Activated naive CD8-positive, alpha-beta T cell treated with anti-CD3 and anti-CD28 coated beads, Interleukin-2, amount 50 U/mL, for 24 hours (primary cell): ENCODE results near the gene CNTRL.
"Not testable (repeated sequence)": the region's sequence is repeated elsewhere in the genome, so short reads cannot be mapped to it uniquely, and the experiment has no call there.

Experiments used
- ATAC-seq: fragments of 150-1000 bp; cut with Tn5 transposase; one replicate; pipeline ENCODE4 v1.10.0; 2021
- DNase-seq: peaks from one replicate; pipeline ENCODE4 v3.0.0; 2021
- H3K27ac Mint-ChIP-seq: one replicate; pipeline ENCODE4 v1.8.0; 2021; ENCODE audit warnings: mild to moderate bottlenecking, mixed read lengths
- H3K27me3 Mint-ChIP-seq: one replicate; pipeline ENCODE4 v1.8.0; 2021; ENCODE audit warnings: mixed read lengths
- H3K36me3 Mint-ChIP-seq: one replicate; pipeline ENCODE4 v1.8.0; 2021; ENCODE audit warnings: low read depth, mixed read lengths
- H3K4me1 Mint-ChIP-seq: one replicate; pipeline ENCODE4 v1.8.0; 2021; ENCODE audit warnings: mixed read lengths
- H3K4me3 Mint-ChIP-seq: one replicate; pipeline ENCODE4 v1.8.0; 2021; ENCODE audit warnings: mild to moderate bottlenecking, moderate library complexity, mixed read lengths
- H3K9me3 Mint-ChIP-seq: one replicate; pipeline ENCODE4 v1.8.0; 2021; ENCODE audit warnings: mixed read lengths

Gene CNTRL

GRCh38 chr9:121057821-121058220, 16.9 kb upstream of the CNTRL start:
- ATAC-seq: no peak
- H3K36me3 Mint-ChIP-seq: peaks cover 4% of the 10 kb centered on the region
- H3K4me3 Mint-ChIP-seq: no peak overlapping the region
- peaks cover 6% of the 10 kb centered on the region for H3K9me3 Mint-ChIP-seq
- H3K27ac Mint-ChIP-seq: no peak overlapping the region
- H3K27me3 Mint-ChIP-seq: no peaks in the 10 kb centered on the region
- no peak for DNase-seq
- peaks cover 12% of the 10 kb centered on the region for H3K4me1 Mint-ChIP-seq

- H3K36me3 Mint-ChIP-seq: peaks cover 4% of the 10 kb centered on the region
- DNase-seq (no peak), ATAC-seq (no peak)
- no peak overlapping the region for H3K27ac Mint-ChIP-seq
- H3K9me3 Mint-ChIP-seq: peaks cover 6% of the 10 kb centered on the region
- peaks cover 16% of the 10 kb centered on the region for H3K4me1 Mint-ChIP-seq
- no peak overlapping the region for H3K4me3 Mint-ChIP-seq
- H3K27me3 Mint-ChIP-seq: peaks cover 2% of the 10 kb centered on the region
Measured at GRCh38 chr9:121059513-121059912, 15.2 kb upstream of the CNTRL start.

- ATAC-seq (peak; percentile 40), DNase-seq (no peak)
- Mint-ChIP-seq H3K27ac (no peak overlapping the region), H3K4me1 (peaks cover 16% of the 10 kb centered on the region), H3K27me3 (peaks cover 2% of the 10 kb centered on the region), H3K36me3 (peaks cover 4% of the 10 kb centered on the region), H3K4me3 (no peak overlapping the region), H3K9me3 (peaks cover 6% of the 10 kb centered on the region)
Measured at GRCh38 chr9:121059998-121060636, 14.6 kb upstream of the CNTRL start.

- Mint-ChIP-seq H3K27me3 (peaks cover 2% of the 10 kb centered on the region), H3K4me1 (peaks cover 36% of the 10 kb centered on the region), H3K36me3 (peaks cover 14% of the 10 kb centered on the region), H3K9me3 (peaks cover 19% of the 10 kb centered on the region), H3K4me3 (no peak overlapping the region), H3K27ac (no peak overlapping the region)
- DNase-seq (no peak), ATAC-seq (no peak)
Measured at GRCh38 chr9:121066850-121067249, 7.9 kb upstream of the CNTRL start.

- Mint-ChIP-seq H3K4me3 (no peak overlapping the region), H3K36me3 (peaks cover 14% of the 10 kb centered on the region), H3K27ac (peak overlapping the region; percentile 70), H3K9me3 (peaks cover 19% of the 10 kb centered on the region), H3K27me3 (peaks cover 2% of the 10 kb centered on the region), H3K4me1 (peaks cover 40% of the 10 kb centered on the region)
- no peak for DNase-seq
- ATAC-seq: peak; percentile 31
Measured at GRCh38 chr9:121067640-121068039, 7.1 kb upstream of the CNTRL start.

GRCh38 chr9:121069396-121069795, 5.4 kb upstream of the CNTRL start:
- H3K27me3 Mint-ChIP-seq: no peaks in the 10 kb centered on the region
- no peak for DNase-seq
- H3K4me3 Mint-ChIP-seq: no peak overlapping the region
- no peak for ATAC-seq
- peaks cover 49% of the 10 kb centered on the region for H3K4me1 Mint-ChIP-seq
- H3K9me3 Mint-ChIP-seq: peaks cover 19% of the 10 kb centered on the region
- no peak overlapping the region for H3K27ac Mint-ChIP-seq
- H3K36me3 Mint-ChIP-seq: peaks cover 14% of the 10 kb centered on the region

GRCh38 chr9:121071370-121071755, 3.4 kb upstream of the CNTRL start:
- peaks cover 65% of the 10 kb centered on the region for H3K4me1 Mint-ChIP-seq
- ATAC-seq: no peak
- peaks cover 19% of the 10 kb centered on the region for H3K9me3 Mint-ChIP-seq
- H3K27me3 Mint-ChIP-seq: no peaks in the 10 kb centered on the region
- H3K27ac Mint-ChIP-seq: peak overlapping the region; percentile 81
- no peak for DNase-seq
- H3K4me3 Mint-ChIP-seq: peak overlapping the region; percentile 84
- H3K36me3 Mint-ChIP-seq: peaks cover 17% of the 10 kb centered on the region

- no peak for ATAC-seq
- Mint-ChIP-seq H3K4me3 (peak overlapping the region; percentile 84), H3K9me3 (peaks cover 19% of the 10 kb centered on the region), H3K27ac (peak overlapping the region; percentile 81), H3K27me3 (no peaks in the 10 kb centered on the region), H3K36me3 (peaks cover 17% of the 10 kb centered on the region), H3K4me1 (peaks cover 71% of the 10 kb centered on the region)
- DNase-seq: peak; percentile 32
Measured at GRCh38 chr9:121071756-121072421, 2.9 kb upstream of the CNTRL start.

GRCh38 chr9:121073038-121073437, 1.7 kb upstream of the CNTRL start:
- Mint-ChIP-seq H3K27ac (peak overlapping the region; percentile 81), H3K36me3 (peaks cover 13% of the 10 kb centered on the region), H3K27me3 (no peaks in the 10 kb centered on the region), H3K4me1 (peaks cover 67% of the 10 kb centered on the region), H3K4me3 (peak overlapping the region; percentile 100), H3K9me3 (peaks cover 13% of the 10 kb centered on the region)
- ATAC-seq: no peak
- no peak for DNase-seq

- peak overlapping the region; percentile 97 for H3K27ac Mint-ChIP-seq
- peaks cover 15% of the 10 kb centered on the region for H3K36me3 Mint-ChIP-seq
- peaks cover 60% of the 10 kb centered on the region for H3K4me1 Mint-ChIP-seq
- H3K4me3 Mint-ChIP-seq: peak overlapping the region; percentile 100
- no peak for DNase-seq
- H3K9me3 Mint-ChIP-seq: peaks cover 2% of the 10 kb centered on the region
- H3K27me3 Mint-ChIP-seq: no peaks in the 10 kb centered on the region
- peak; percentile 22 for ATAC-seq
Measured at GRCh38 chr9:121075251-121076036, 689 bp downstream of the CNTRL start.

- Mint-ChIP-seq H3K9me3 (no peaks in the 10 kb centered on the region), H3K4me3 (no peak overlapping the region), H3K27me3 (no peaks in the 10 kb centered on the region), H3K4me1 (peaks cover 10% of the 10 kb centered on the region), H3K27ac (no peak overlapping the region), H3K36me3 (peaks cover 39% of the 10 kb centered on the region)
- DNase-seq (no peak), ATAC-seq (no peak)
Measured at GRCh38 chr9:121082075-121082474, 7.3 kb downstream of the CNTRL start.

- no peak for ATAC-seq
- Mint-ChIP-seq H3K36me3 (peaks cover 41% of the 10 kb centered on the region), H3K4me3 (no peak overlapping the region), H3K27me3 (no peaks in the 10 kb centered on the region), H3K4me1 (peaks cover 12% of the 10 kb centered on the region), H3K9me3 (no peaks in the 10 kb centered on the region), H3K27ac (no peak overlapping the region)
- DNase-seq: no peak
Measured at GRCh38 chr9:121085661-121086060, 10.9 kb downstream of the CNTRL start.

- ATAC-seq: no peak
Measured at GRCh38 chr9:121088576-121088975, 13.8 kb downstream of the CNTRL start.

GRCh38 chr9:121090743-121091142, 16.0 kb downstream of the CNTRL start:
- peaks cover 57% of the 10 kb centered on the region for H3K36me3 Mint-ChIP-seq
- not testable (repeated sequence) for DNase-seq, ATAC-seq

More at GRCh38 chr9:121088576-121088975, 13.8 kb downstream of the CNTRL start:
- Mint-ChIP-seq H3K27ac (no peak overlapping the region), H3K9me3 (no peaks in the 10 kb centered on the region), H3K4me3 (no peak overlapping the region), H3K36me3 (peaks cover 50% of the 10 kb centered on the region), H3K27me3 (no peaks in the 10 kb centered on the region), H3K4me1 (peaks cover 12% of the 10 kb centered on the region)
- DNase-seq: no peak

GRCh38 chr9:121095057-121095456, 20.3 kb downstream of the CNTRL start:
- ATAC-seq (no peak), DNase-seq (no peak)
- Mint-ChIP-seq H3K9me3 (peaks cover 13% of the 10 kb centered on the region), H3K27ac (no peak overlapping the region), H3K4me1 (no peaks in the 10 kb centered on the region), H3K4me3 (no peak overlapping the region), H3K36me3 (peaks cover 73% of the 10 kb centered on the region), H3K27me3 (no peaks in the 10 kb centered on the region)

More at GRCh38 chr9:121090743-121091142, 16.0 kb downstream of the CNTRL start:
- H3K4me1 Mint-ChIP-seq: peaks cover 12% of the 10 kb centered on the region
- not testable (repeated sequence) for H3K4me3 Mint-ChIP-seq, H3K9me3 Mint-ChIP-seq, H3K27me3 Mint-ChIP-seq, H3K27ac Mint-ChIP-seq
